ENCODE data around the gene PSME1. TPM values are rescaled to one million over a fixed set of nuclear protein-coding genes. Genes with fewer than 3 reads are reported as not detected.
A peak's percentile ranks its signal among the peaks of the same experiment; 100 is the strongest.

Gene PSME1
- total RNA-seq, 2 experiments from 2014 or later, result 149 to 187 TPM

GRCh38 chr14:24132061-24132685 lies 3.8 kb upstream of the PSME1 start:
- no peaks in the 10 kb centered on the region for H4K20me1 ChIP-seq (ENCODE audit: insufficient read depth, low read length)
- H3K4me1 ChIP-seq (ENCODE audit: insufficient read depth, low read length, poor library complexity, severe bottlenecking), result peaks cover 33% of the 10 kb centered on the region
- POLR2A ChIA-PET, result interaction anchor here (1.4 to 2.8 kb wide), 2 partner anchors 15 to 16 kb away, joined by 5 to 11 read pairs; partner anchors contain the start of genes PSME2 and RNF31
- peak overlapping the region; percentile 6; the same call in 1 of the 2 replicates for H3K4me2 ChIP-seq (ENCODE audit: low read length)
- H3K9me3 ChIP-seq (ENCODE audit: low read length), result no peaks in the 10 kb centered on the region
- no TSS peak for BruUV-seq (replicated peaks)
- CTCF ChIA-PET (ENCODE audit: unreplicated experiment), result interaction anchor here (0.6 kb wide), 1 partner anchor 8 kb away, joined by 4 read pairs; no protein-coding TSS in a partner anchor
- H3K79me2 ChIP-seq (ENCODE audit: insufficient read depth, low read depth, low read length), result no peaks in the 10 kb centered on the region
- TF ChIP-seq EZH2phosphoT487 (IDR thresholded peaks at IDR 0.05; ENCODE audit: borderline replicate concordance, low read depth, low read length) (no peak), CTCF (conservative IDR thresholded peaks at IDR 0.05; ENCODE audit: low read length) (no peak)
- H3K27ac ChIP-seq (ENCODE audit: low read depth, low read length, poor library complexity, severe bottlenecking), result no peak overlapping the region
- no peaks in the 10 kb centered on the region for H3K9me2 ChIP-seq (ENCODE audit: insufficient read depth, low read length)
- intact Hi-C loops (cut with micrococcal nuclease; ENCODE audit: unreplicated experiment), result no loop called here
- peaks cover under 1% of the 10 kb centered on the region; the same call in 1 of the 2 replicates for H3K36me3 ChIP-seq (ENCODE audit: insufficient read depth, low read length)
- peak overlapping the region; percentile 38; the same call in 1 of the 2 replicates for H2AFZ ChIP-seq (ENCODE audit: low read length)
- H3K4me3 ChIP-seq (ENCODE audit: low read depth, low read length, poor library complexity, severe bottlenecking), result no peak overlapping the region
- no peak for DNase-seq (ENCODE audit: low spot score)

GRCh38 chr14:24132976-24133375 lies 3.0 kb upstream of the PSME1 start:
- POLR2A ChIA-PET, result interaction anchor here (0.7 to 2.8 kb wide), 5 partner anchors 14 to 23 kb away, joined by 4 to 11 read pairs (median 5); partner anchors contain the start of genes DCAF11, PSME2 and RNF31
- H3K4me2 ChIP-seq (ENCODE audit: low read length), result no peak overlapping the region
- H4K20me1 ChIP-seq (ENCODE audit: insufficient read depth, low read length), result no peaks in the 10 kb centered on the region
- H3K4me1 ChIP-seq (ENCODE audit: insufficient read depth, low read length, poor library complexity, severe bottlenecking), result peaks cover 32% of the 10 kb centered on the region
- no peak overlapping the region for H3K27ac ChIP-seq (ENCODE audit: low read depth, low read length, poor library complexity, severe bottlenecking)
- peaks cover 8% of the 10 kb centered on the region for H3K36me3 ChIP-seq (ENCODE audit: insufficient read depth, low read length)
- CTCF ChIA-PET (ENCODE audit: unreplicated experiment), result no interaction called here
- H2AFZ ChIP-seq (ENCODE audit: low read length), result no peak overlapping the region
- H3K4me3 ChIP-seq (ENCODE audit: low read depth, low read length, poor library complexity, severe bottlenecking), result no peak overlapping the region
- TF ChIP-seq EZH2phosphoT487 (IDR thresholded peaks at IDR 0.05; ENCODE audit: borderline replicate concordance, low read depth, low read length) (no peak), CTCF (conservative IDR thresholded peaks at IDR 0.05; ENCODE audit: low read length) (no peak)
- H3K9me2 ChIP-seq (ENCODE audit: insufficient read depth, low read length), result no peaks in the 10 kb centered on the region
- no peak for DNase-seq (ENCODE audit: low spot score)
- no TSS peak for BruUV-seq (replicated peaks)
- no peaks in the 10 kb centered on the region for H3K9me3 ChIP-seq (ENCODE audit: low read length)
- H3K79me2 ChIP-seq (ENCODE audit: insufficient read depth, low read depth, low read length), result no peaks in the 10 kb centered on the region
- intact Hi-C loops (cut with micrococcal nuclease; ENCODE audit: unreplicated experiment), result no loop called here

- no TSS peak for BruUV-seq (replicated peaks)
- Histone ChIP-seq H2AFZ (ENCODE audit: low read length) (no peak overlapping the region), H3K79me2 (ENCODE audit: insufficient read depth, low read depth, low read length) (peaks cover 2% of the 10 kb centered on the region; the same call in 1 of the 2 replicates), H3K4me2 (ENCODE audit: low read length) (no peak overlapping the region), H3K4me3 (ENCODE audit: low read depth, low read length, poor library complexity, severe bottlenecking) (no peak overlapping the region), H3K9me3 (ENCODE audit: low read length) (no peaks in the 10 kb centered on the region), H3K36me3 (ENCODE audit: insufficient read depth, low read length) (peaks cover 16% of the 10 kb centered on the region), H3K4me1 (ENCODE audit: insufficient read depth, low read length, poor library complexity, severe bottlenecking) (peaks cover 30% of the 10 kb centered on the region), H4K20me1 (ENCODE audit: insufficient read depth, low read length) (no peaks in the 10 kb centered on the region), H3K27ac (ENCODE audit: low read depth, low read length, poor library complexity, severe bottlenecking) (no peak overlapping the region), H3K9me2 (ENCODE audit: insufficient read depth, low read length) (no peaks in the 10 kb centered on the region)
- intact Hi-C loops (cut with micrococcal nuclease; ENCODE audit: unreplicated experiment), result no loop called here
- TF ChIP-seq CTCF (conservative IDR thresholded peaks at IDR 0.05; ENCODE audit: low read length) (peak; percentile 23; the same call in 1 of the 2 replicates), EZH2phosphoT487 (IDR thresholded peaks at IDR 0.05; ENCODE audit: borderline replicate concordance, low read depth, low read length) (no peak)
- no peak for DNase-seq (ENCODE audit: low spot score)
- CTCF ChIA-PET (ENCODE audit: unreplicated experiment), result no interaction called here
- POLR2A ChIA-PET, result interaction anchor here (0.7 to 2.8 kb wide), 5 partner anchors 16 to 813 kb away, joined by 4 to 11 read pairs (median 4); partner anchors contain the start of gene DCAF11
Observed at GRCh38 chr14:24133735-24134134, 2.3 kb upstream of the PSME1 start.
